IMR-90 (cell line): ENCODE data around the gene INPP5A.

Experiments
- BHLHE40 ChIP-seq: fragments of 150-350 bp; IDR thresholded peaks from 2 replicates; pipeline ENCODE4 v1.6.1; 2016; ENCODE audit warnings: mild to moderate bottlenecking, low read depth, low read length
- CEBPB ChIP-seq: IDR thresholded peaks from 2 replicates; pipeline ENCODE4 v1.6.1; 2012; ENCODE audit warnings: low read depth, low read length, improper control_type of control experiment
- CTCF ChIP-seq: conservative IDR thresholded peaks from 2 replicates; pipeline ENCODE4 v1.5.1; 2012; ENCODE audit warnings: mild to moderate bottlenecking, low read depth, low read length, improper control_type of control experiment
- ELK1 ChIP-seq: fragments of 150-350 bp; IDR thresholded peaks from 2 replicates; pipeline ENCODE4 v1.6.1; 2016; ENCODE audit warnings: low read depth, mild to moderate bottlenecking, low read length, moderate library complexity, borderline replicate concordance
- FOS ChIP-seq: fragments of 150-350 bp; IDR thresholded peaks from 2 replicates; pipeline ENCODE4 v1.6.1; 2016; ENCODE audit warnings: low read depth, low read length
- MAFK ChIP-seq: IDR thresholded peaks from 2 replicates; pipeline ENCODE4 v1.6.1; 2012; ENCODE audit warnings: low read depth, low read length, improper control_type of control experiment
- MAZ ChIP-seq: IDR thresholded peaks from 2 replicates; pipeline ENCODE4 v1.6.1; 2012; ENCODE audit warnings: low read depth, mild to moderate bottlenecking, low read length, improper control_type of control experiment, moderate library complexity, borderline replicate concordance
- MXI1 ChIP-seq: IDR thresholded peaks from 2 replicates; pipeline ENCODE4 v1.6.1; 2012; ENCODE audit warnings: low read depth, mild to moderate bottlenecking, low read length, moderate library complexity, borderline replicate concordance
- POLR2A ChIP-seq: IDR thresholded peaks from 2 replicates; pipeline ENCODE4 v1.6.1; 2012; ENCODE audit warnings: mild to moderate bottlenecking, low read depth, low read length
- RAD21 ChIP-seq: IDR thresholded peaks from 2 replicates; pipeline ENCODE4 v1.6.1; 2012; ENCODE audit warnings: low read length, improper control_type of control experiment
- RCOR1 ChIP-seq: IDR thresholded peaks from 2 replicates; pipeline ENCODE4 v1.6.1; 2012; ENCODE audit warnings: mild to moderate bottlenecking, low read length, improper control_type of control experiment; ENCODE audit not compliant: insufficient replicate concordance
- RFX5 ChIP-seq: IDR thresholded peaks from 2 replicates; pipeline ENCODE4 v1.8.0; 2012; ENCODE audit warnings: low read depth, mild to moderate bottlenecking, low read length, moderate library complexity
- SMC3 ChIP-seq: fragments of 150-350 bp; IDR thresholded peaks from 2 replicates; pipeline ENCODE4 v1.6.1; 2016; ENCODE audit warnings: low read depth, mild to moderate bottlenecking, antibody characterized with exemption, low read length, moderate library complexity
- TF ChIP-seq, protein P1 (sequence below): fragments of 150-350 bp; IDR thresholded peaks from 2 replicates; pipeline ENCODE4 v1.6.1; 2017; ENCODE audit warnings: mild to moderate bottlenecking, antibody characterized with exemption, low read length, low read depth

- TF ChIP-seq, protein P1, sequence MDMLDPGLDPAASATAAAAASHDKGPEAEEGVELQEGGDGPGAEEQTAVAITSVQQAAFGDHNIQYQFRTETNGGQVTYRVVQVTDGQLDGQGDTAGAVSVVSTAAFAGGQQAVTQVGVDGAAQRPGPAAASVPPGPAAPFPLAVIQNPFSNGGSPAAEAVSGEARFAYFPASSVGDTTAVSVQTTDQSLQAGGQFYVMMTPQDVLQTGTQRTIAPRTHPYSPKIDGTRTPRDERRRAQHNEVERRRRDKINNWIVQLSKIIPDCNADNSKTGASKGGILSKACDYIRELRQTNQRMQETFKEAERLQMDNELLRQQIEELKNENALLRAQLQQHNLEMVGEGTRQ, result no peak
- TF ChIP-seq MXI1 (no peak), CTCF (no peak), POLR2A (no peak), BHLHE40 (no peak), FOS (no peak), RCOR1 (no peak), ELK1 (no peak), SMC3 (no peak), RFX5 (no peak), CEBPB (no peak), MAZ (no peak), RAD21 (no peak), MAFK (no peak)
Observed at GRCh38 chr10:132820056-132820455, 282.5 kb downstream of the INPP5A start.
